HepG2 (cell line): ENCODE results near the gene NKX6-2. TPM values are rescaled to one million over a fixed set of nuclear protein-coding genes. Genes with fewer than 3 reads are reported as not detected.

ENCODE experiments used
- ATAC-seq: fragments of 200-7000 bp; cut with Tn5 transposase; 3 replicates; pipeline ENCODE4 v1.9.1; 2020; ENCODE audit warnings: mild to moderate bottlenecking, moderate library complexity
- BruUV-seq: library from RNA; stranded (reverse); fragments of 400-500 nt; replicated peaks from 2 replicates; lab custom pipeline; 2021; lab: Mats Ljungman, UMichigan
- CTCF ChIA-PET: fragments of 300-600 bp; formaldehyde crosslinking; extraction: SDS; loops from one replicate; lab custom pipeline; 2021; ENCODE audit warnings: low total read pairs, inconsistent platforms, low intra/inter-chr PET ratio; lab: Yijun Ruan, JAX
- POLR2A ChIA-PET: fragments of 350-600 bp; sonication (Branson Sonifier 250); formaldehyde crosslinking; loops from one replicate; lab custom pipeline; 2020; ENCODE audit warnings: antibody characterized with exemption, inconsistent platforms; lab: Yijun Ruan, JAX
- DNase-seq: peaks from one replicate; pipeline ENCODE4 v3.0.0-alpha.2; 2015; ENCODE audit warnings: low spot score
- FAIRE-seq: peaks from 3 replicates; lab custom pipeline; 2011; peaks lifted over from hg19 to GRCh38; lab: Jason Lieb, UNC
- H2AFZ ChIP-seq: one replicate; pipeline ENCODE4 v1.6.1; 2011; ENCODE audit warnings: low read length, inconsistent platforms
- H3K27ac ChIP-seq: fragments of 300-600 bp; 3 replicates; pipeline ENCODE4 v1.8.0; 2011; ENCODE audit warnings: mixed run types, mild to moderate bottlenecking, mixed read lengths, low read length, inconsistent platforms; ENCODE audit not compliant: insufficient read depth; ENCODE audit errors: extremely low read length
- H3K27me3 ChIP-seq, 2 experiments: fragments of 200-600 bp in 1 of 2; 2 replicates in 1 of 2; 3 replicates in 1 of 2; pipeline versions ENCODE4 v1.6.0 to v1.8.0; 2011; ENCODE audit warnings: low read length in 2 of 2, mild to moderate bottlenecking in 2 of 2, moderate library complexity in 2 of 2, inconsistent platforms in 1 of 2; ENCODE audit not compliant: insufficient read depth in 2 of 2, control insufficient read depth in 1 of 2
- H3K36me3 ChIP-seq, 2 experiments: fragments of 200-600 bp in 1 of 2; replicated peaks in 1 of 2; 2 replicates in 1 of 2; 3 replicates in 1 of 2; pipeline versions ENCODE4 v1.5.1 to v1.8.0; 2011; ENCODE audit warnings: low read length in 2 of 2, inconsistent platforms in 1 of 2; ENCODE audit not compliant: insufficient read depth in 2 of 2, control insufficient read depth in 1 of 2
- H3K4me1 ChIP-seq: 2 replicates; pipeline ENCODE4 v1.5.1; 2012; ENCODE audit warnings: low read length, inconsistent platforms; ENCODE audit not compliant: insufficient read depth
- H3K4me2 ChIP-seq: 2 replicates; pipeline ENCODE4 v1.6.0; 2011; ENCODE audit warnings: low read depth, low read length, inconsistent platforms
- H3K4me3 ChIP-seq, 3 experiments: fragments of 200-600 bp in 1 of 3; sonication (generic), shearing (Covaris generic) in 1 of 3; replicated peaks in 1 of 3; 2 replicates each; pipeline ENCODE4 v1.5.1; 2011 to 2016; ENCODE audit warnings: low read length in 3 of 3, inconsistent platforms in 2 of 3, low read depth in 2 of 3, mild to moderate bottlenecking in 2 of 3, control low read depth in 1 of 3, mixed read lengths in 1 of 3; ENCODE audit not compliant: insufficient read depth in 1 of 3
- H3K79me2 ChIP-seq: one replicate; pipeline ENCODE4 v1.6.1; 2011; ENCODE audit warnings: low read length, inconsistent platforms; ENCODE audit not compliant: insufficient read depth
- H3K9ac ChIP-seq: 2 replicates; pipeline ENCODE4 v1.6.0; 2011; ENCODE audit warnings: mild to moderate bottlenecking, low read depth, low read length, inconsistent platforms; ENCODE audit not compliant: insufficient read depth
- H3K9me3 ChIP-seq: 2 replicates; pipeline ENCODE4 v1.5.1; 2012; ENCODE audit warnings: mild to moderate bottlenecking, low read length
- H4K20me1 ChIP-seq: 2 replicates; pipeline ENCODE4 v1.6.0; 2011; ENCODE audit warnings: inconsistent platforms, mild to moderate bottlenecking, low read length, moderate library complexity; ENCODE audit not compliant: insufficient read depth
- CCDC6 ChIP-seq: sonication (generic); formaldehyde crosslinking; IDR thresholded peaks from 2 replicates; pipeline ENCODE4 v1.8.1; 2022; ENCODE audit warnings: mild to moderate bottlenecking, missing genetic modification reagents, moderate library complexity
- FOXC1 ChIP-seq: sonication (generic); formaldehyde crosslinking; IDR thresholded peaks from 2 replicates; pipeline ENCODE4 v1.8.0; 2022; ENCODE audit warnings: mild to moderate bottlenecking, missing genetic modification reagents, borderline replicate concordance
- GATA4 ChIP-seq: sonication (generic); IDR thresholded peaks from 2 replicates; pipeline ENCODE4 v1.6.1; 2016; ENCODE audit warnings: antibody characterized with exemption, low read depth, borderline replicate concordance
- GLI4 ChIP-seq: sonication (generic); formaldehyde crosslinking; IDR thresholded peaks from 2 replicates; pipeline ENCODE4 v1.5.1; 2020; ENCODE audit warnings: missing genetic modification reagents, mild to moderate bottlenecking, moderate library complexity, borderline replicate concordance
- HMG20B ChIP-seq: conservative IDR thresholded peaks from 2 replicates; pipeline ENCODE4 v1.6.1; 2016; ENCODE audit warnings: missing genetic modification reagents, missing compliant biosample characterization
- PAF1 ChIP-seq: IDR thresholded peaks from 2 replicates; pipeline ENCODE4 v1.6.1; 2016; ENCODE audit warnings: missing genetic modification reagents, missing compliant biosample characterization
- PTBP1 ChIP-seq: fragments of 200-400 bp; formaldehyde crosslinking; IDR thresholded peaks from 2 replicates; pipeline ENCODE4 v1.6.1; 2018; ENCODE audit warnings: low read length, low read depth; ENCODE audit not compliant: poor library complexity, severe bottlenecking
- REXO4 ChIP-seq: sonication (generic); formaldehyde crosslinking; IDR thresholded peaks from 2 replicates; pipeline ENCODE4 v1.8.0; 2022; ENCODE audit warnings: missing genetic modification reagents, mild to moderate bottlenecking, borderline replicate concordance
- RORA ChIP-seq: sonication (generic); formaldehyde crosslinking; IDR thresholded peaks from 2 replicates; pipeline ENCODE4 v1.5.0; 2020; ENCODE audit warnings: mild to moderate bottlenecking, missing genetic modification reagents, moderate library complexity
- STAT5B ChIP-seq: sonication (generic); formaldehyde crosslinking; IDR thresholded peaks from 2 replicates; pipeline ENCODE4 v1.4.0; 2020; ENCODE audit warnings: missing genetic modification reagents
- ZKSCAN5 ChIP-seq: sonication (generic); formaldehyde crosslinking; IDR thresholded peaks from 2 replicates; pipeline ENCODE4 v1.5.1; 2020; ENCODE audit warnings: mild to moderate bottlenecking, missing genetic modification reagents
- ZNF24 ChIP-seq: fragments of 450-650 bp; IDR thresholded peaks from 2 replicates; pipeline ENCODE4 v1.6.1; 2017; ENCODE audit warnings: antibody characterized with exemption, mild to moderate bottlenecking
- ZNF503 ChIP-seq: sonication (generic); formaldehyde crosslinking; IDR thresholded peaks from 2 replicates; pipeline ENCODE4 v1.4.0; 2020; ENCODE audit warnings: missing genetic modification reagents
- ZNF512B ChIP-seq: sonication (generic); formaldehyde crosslinking; IDR thresholded peaks from 2 replicates; pipeline ENCODE4 v1.5.1; 2020; ENCODE audit warnings: missing genetic modification reagents, mild to moderate bottlenecking, borderline replicate concordance
- ZNF639 ChIP-seq: conservative IDR thresholded peaks from 2 replicates; pipeline ENCODE4 v1.6.1; 2018; ENCODE audit warnings: missing genetic modification reagents
- ZNF703 ChIP-seq: sonication (generic); formaldehyde crosslinking; IDR thresholded peaks from 2 replicates; pipeline ENCODE4 v1.5.1; 2020; ENCODE audit warnings: missing genetic modification reagents, mild to moderate bottlenecking, moderate library complexity, borderline replicate concordance
- ZNF781 ChIP-seq: sonication (generic); formaldehyde crosslinking; IDR thresholded peaks from 2 replicates; pipeline ENCODE4 v1.5.1; 2020; ENCODE audit warnings: borderline replicate concordance, mild to moderate bottlenecking, missing genetic modification reagents; ENCODE audit errors: not compliant biosample characterization
- ZSCAN12 ChIP-seq: sonication (generic); formaldehyde crosslinking; IDR thresholded peaks from 2 replicates; pipeline ENCODE4 v1.9.0; 2021; ENCODE audit warnings: mild to moderate bottlenecking, missing genetic modification reagents
- WGBS: methylation state at CpG from one replicate; pipeline ENCODE4 v1.1.6; 2017; ENCODE audit warnings: low lambda C conversion rate; 5-methylcytosine and 5-hydroxymethylcytosine counted together
- in situ Hi-C: cut with HindIII; loops from 2 replicates; pipeline ENCODE4 v1.10.0; 2017; ENCODE audit warnings: low pct_unique_long_range_greater_than_20kb; ENCODE audit not compliant: extremely low pct_ligation_motif_present
- intact Hi-C: fragments of 100-400 bp; cut with micrococcal nuclease; formaldehyde crosslinking; loops from one replicate; pipeline ENCODE4 v1.10.0; 2022; ENCODE audit not compliant: unreplicated experiment
- polyA plus RNA-seq, 8 experiments: library from polyadenylated mRNA; depleted of rRNA in 3 of 8; stranded (reverse) in 7 of 8; unstranded in 1 of 8; fragments of >200 nt; fragmentation: Illumina TruSeq in 4 of 8; extraction: Trizol in 4 of 8; gene quantifications; 2 replicates each; pipeline versions ENCODE4 v1.2.1 to v1.2.3, GENCODE V29; 2011 to 2016; ENCODE audit warnings: low read depth in 4 of 8, missing spikeins in 1 of 8, mixed read lengths in 1 of 8; ENCODE audit not compliant: insufficient read depth in 1 of 8
- total RNA-seq, 5 experiments: library from RNA; depleted of rRNA; stranded (reverse); fragments of >200 nt; fragmentation: Illumina TruSeq; extraction: Trizol; gene quantifications; 2 replicates each; pipeline ENCODE4 v1.2.3, GENCODE V29; 2016; ENCODE audit warnings: low read depth in 1 of 5

The NKX6-2 gene
- total and polyA plus RNA-seq, 2 of the 13 experiments (the other 11 are each of a cell fraction or from before 2014, with no cell fraction given): not detected

- H3K27me3 ChIP-seq: peaks cover 14 to 63% of the 10 kb centered on the region in 2 experiments; a peak in 4 of 5 replicates
- no TSS peak for BruUV-seq
- FAIRE-seq (no peak), DNase-seq (no peak), ATAC-seq (peak; percentile 7; the same call in 2 of the 3 replicates)
- WGBS: 14% methylated on average over 21 of the region's 31 CpGs
- H3K9ac ChIP-seq: no peak overlapping the region
- H3K79me2 ChIP-seq: no peaks in the 10 kb centered on the region
- no peaks in the 10 kb centered on the region for H4K20me1 ChIP-seq
- no peak overlapping the region for H3K27ac ChIP-seq
- intact Hi-C loops: no loop called here
- H3K36me3 ChIP-seq: no peaks in the 10 kb centered on the region
- H3K4me1 ChIP-seq: no peaks in the 10 kb centered on the region
- H3K4me2 ChIP-seq: no peak overlapping the region
- no peak for TF ChIP-seq ZNF24
- no peak for TF ChIP-seq ZNF781 (CRISPR knock-in tag)
- TF ChIP-seq REXO4 (CRISPR knock-in tag): no peak
- no peak for TF ChIP-seq GLI4
- no peak for TF ChIP-seq FOXC1 (CRISPR knock-in tag)
- no peak for TF ChIP-seq GATA4
- no peak for TF ChIP-seq ZNF703 (CRISPR knock-in tag)
- no peak for TF ChIP-seq CCDC6 (CRISPR knock-in tag)
- no peak for TF ChIP-seq PTBP1
- no peak for TF ChIP-seq ZNF503 (CRISPR knock-in tag)
- TF ChIP-seq ZSCAN12 (CRISPR knock-in tag): no peak
- no peak for TF ChIP-seq STAT5B (CRISPR knock-in tag)
- TF ChIP-seq PAF1: no peak
- no peak for TF ChIP-seq RORA (CRISPR knock-in tag)
- no peak for TF ChIP-seq ZKSCAN5 (CRISPR knock-in tag)
- TF ChIP-seq HMG20B: no peak
- TF ChIP-seq ZNF512B (CRISPR knock-in tag): no peak
- no peak for TF ChIP-seq ZNF639 (CRISPR knock-in tag)
- POLR2A ChIA-PET: no interaction called here
- in situ Hi-C loops: no loop called here
- H3K4me3 ChIP-seq: no peak overlapping the region
- H2AFZ ChIP-seq: no peak overlapping the region
- CTCF ChIA-PET: no interaction called here
- H3K9me3 ChIP-seq: no peaks in the 10 kb centered on the region
Observed at GRCh38 chr10:132790934-132791829, 5.2 kb upstream of the NKX6-2 start.
